NCI-H524 treated with DMSO at 0.1 percent for 48 hours (cell line): ENCODE measurements around the gene ERP44.
"Not testable (repeated sequence)": the region's sequence is repeated elsewhere in the genome, so short reads cannot be mapped to it uniquely, and the experiment has no call there.

Source experiments
- DNase-seq: peaks from one replicate; lab custom pipeline; 2025; lab: John Stamatoyannopoulos, UW

Gene ERP44

DNA sequence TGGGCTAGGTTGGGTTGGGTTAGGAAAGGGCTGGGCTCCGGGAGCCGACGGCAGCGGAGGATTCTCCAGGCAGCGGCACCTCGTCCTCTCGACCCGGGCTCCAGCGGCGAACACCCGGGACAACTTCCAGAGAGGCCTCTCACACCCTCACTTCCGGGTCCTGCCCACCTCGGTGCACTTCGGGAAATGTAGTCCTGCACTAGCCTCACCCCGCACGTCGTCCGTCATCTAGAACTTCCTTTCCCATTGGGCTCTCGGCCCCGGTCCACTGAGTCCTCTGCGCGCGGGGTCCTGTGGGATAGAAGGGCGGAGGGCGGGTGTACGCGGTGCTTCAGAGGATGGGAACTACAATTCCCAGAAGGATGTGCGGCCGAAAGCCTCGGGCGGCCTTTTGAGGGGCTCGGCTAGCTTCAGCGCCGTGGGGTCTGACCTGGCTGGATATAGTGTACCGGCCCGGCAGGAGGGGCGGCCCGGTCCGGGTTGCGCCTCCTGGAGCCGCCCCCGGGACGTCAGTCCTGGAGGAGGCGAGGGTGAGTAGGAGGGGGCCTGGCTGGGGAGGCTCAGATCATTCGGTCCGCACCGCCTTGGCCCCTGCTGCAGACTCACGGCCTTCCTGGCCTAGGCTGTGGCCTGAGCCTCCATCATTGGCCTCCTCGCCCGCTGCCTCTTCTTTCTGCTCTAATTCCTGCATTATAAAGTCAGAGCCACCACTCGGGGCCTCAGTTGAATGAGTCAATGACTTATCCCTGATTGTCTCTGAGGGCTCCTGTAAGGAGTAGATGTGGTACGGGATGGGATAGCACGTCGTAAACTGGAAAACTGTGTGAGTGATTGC lies at the start of gene ERP44, which contains the start of gene INVS:
TSS of gene ERP44 (minus strand) at position 114 of the 835 bp plus-strand sequence. CDS start 160 bp downstream, outside the sequence.
TSS of gene INVS (plus strand) at position 357 of the 835 bp plus-strand sequence. CDS start 5,279 bp downstream, outside the sequence.
- peak; percentile 99 for DNase-seq

DNA sequence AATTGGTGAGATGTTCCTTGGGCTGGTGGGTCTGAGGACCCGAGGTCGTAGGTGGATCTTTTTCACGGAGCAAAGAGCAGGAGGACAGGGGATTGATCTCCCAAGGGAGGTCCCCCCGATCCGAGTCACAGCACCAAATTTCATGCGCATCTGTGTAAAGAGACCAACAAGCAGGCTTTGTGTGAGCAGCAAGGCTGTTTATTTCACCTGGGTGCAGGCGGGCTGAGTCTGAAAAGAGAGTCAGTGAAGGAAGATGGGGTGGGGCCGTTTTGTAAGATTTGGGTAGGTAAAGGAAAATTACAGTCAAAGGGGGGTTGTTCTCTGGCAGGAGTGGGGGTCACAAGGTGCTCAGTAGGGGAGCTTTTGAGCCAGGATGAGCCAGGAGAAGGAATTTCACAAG lies 47.2 kb upstream of the ERP44 start:
- DNase-seq = not testable (repeated sequence)

DNA sequence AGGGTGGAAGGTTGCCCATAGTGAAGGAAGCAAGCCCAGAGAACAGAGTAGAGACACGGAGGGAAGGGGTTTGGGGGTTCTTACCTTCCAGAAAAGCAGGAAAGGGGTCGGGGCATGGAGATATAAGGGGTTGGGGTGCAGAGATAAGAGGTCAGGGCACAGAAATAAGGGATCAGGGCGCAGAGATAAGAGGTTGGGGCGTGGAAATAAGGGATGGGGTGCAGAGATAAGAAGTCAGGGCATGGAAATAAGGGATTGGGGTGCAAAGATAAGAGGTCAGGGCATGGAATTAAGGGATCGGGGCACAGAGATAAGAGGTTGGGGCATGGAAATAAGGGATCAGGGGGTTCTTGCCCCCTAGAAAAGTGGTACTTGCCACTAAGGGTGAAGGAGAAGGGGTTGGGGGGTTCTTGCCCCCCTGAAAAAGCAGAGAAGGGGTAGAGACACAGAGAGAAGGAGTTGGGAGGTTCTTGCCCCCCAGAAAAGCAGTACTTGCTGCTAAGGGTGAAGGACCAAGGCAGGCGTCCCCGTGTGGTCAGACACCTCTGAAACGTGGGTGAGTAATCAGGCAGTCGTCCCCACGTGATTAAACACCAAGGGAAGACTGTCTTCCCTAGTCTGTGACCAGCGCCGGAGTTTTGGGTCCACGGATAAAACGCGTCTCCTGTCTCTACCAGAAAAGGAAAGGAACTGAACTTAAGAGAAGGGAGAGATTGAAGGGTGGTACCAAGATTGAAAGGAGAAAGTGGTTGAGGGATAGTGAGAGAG lies 46.6 kb upstream of the ERP44 start:
- not testable (repeated sequence) for DNase-seq

DNA sequence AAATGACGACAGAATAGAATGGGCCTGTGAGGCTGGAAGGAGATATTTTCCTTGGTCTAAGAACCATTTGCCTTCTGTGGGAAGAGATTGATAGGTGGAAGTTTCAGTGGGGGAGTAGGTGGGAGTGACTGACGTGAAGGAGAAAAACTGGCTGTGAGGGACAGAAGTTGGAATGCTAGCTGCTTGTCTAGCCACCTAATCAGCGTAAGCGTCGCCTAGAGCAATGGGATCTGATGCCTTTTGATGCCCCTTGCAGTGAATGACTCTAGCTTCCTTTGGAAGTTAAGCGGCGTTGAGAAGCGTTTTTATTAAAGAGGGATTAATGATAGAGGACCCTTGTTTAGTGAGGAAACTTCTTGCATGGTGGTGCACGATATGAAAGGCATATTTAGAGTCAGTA lies 43.1 kb upstream of the ERP44 start:
- DNase-seq = not testable (repeated sequence)

DNA sequence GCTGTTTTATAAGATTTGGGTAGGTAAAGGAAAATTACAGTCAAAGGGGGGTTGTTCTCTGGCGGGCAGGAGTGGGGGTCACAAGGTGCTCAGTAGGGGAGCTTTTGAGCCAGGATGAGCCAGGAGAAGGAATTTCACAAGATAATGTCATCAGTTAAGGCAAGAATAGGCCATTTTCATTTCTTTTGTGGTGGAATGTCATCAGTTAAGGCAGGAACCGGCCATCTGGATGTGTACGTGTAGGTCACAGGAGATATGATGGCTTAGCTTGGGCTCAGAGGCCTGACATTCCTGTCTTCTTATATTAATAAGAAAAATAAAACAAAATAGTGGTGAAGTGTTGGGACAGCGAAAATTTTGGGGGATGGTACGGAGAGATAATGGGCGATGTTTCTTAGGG lies 41.5 kb upstream of the ERP44 start:
- DNase-seq = not testable (repeated sequence)

DNA sequence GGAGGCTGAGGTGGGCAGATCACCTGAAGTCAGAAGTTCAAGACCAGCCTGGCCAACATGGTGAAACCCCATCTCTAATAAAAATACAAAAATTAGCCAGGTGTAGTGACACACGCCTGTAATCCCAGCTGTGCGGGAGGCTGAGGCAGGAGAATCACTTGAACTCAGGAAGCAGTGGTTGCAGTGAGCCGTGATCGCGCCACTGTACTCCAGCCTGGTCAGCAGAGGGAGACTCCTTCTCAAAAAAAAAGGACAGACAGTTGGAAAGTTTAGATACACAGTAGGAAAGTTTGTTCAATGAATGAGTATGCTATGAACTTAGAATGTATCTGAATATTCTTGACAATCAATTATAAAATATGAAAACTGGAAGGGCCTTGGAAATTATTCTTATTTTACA lies 38.0 kb upstream of the ERP44 start:
- not testable (repeated sequence) for DNase-seq

DNA sequence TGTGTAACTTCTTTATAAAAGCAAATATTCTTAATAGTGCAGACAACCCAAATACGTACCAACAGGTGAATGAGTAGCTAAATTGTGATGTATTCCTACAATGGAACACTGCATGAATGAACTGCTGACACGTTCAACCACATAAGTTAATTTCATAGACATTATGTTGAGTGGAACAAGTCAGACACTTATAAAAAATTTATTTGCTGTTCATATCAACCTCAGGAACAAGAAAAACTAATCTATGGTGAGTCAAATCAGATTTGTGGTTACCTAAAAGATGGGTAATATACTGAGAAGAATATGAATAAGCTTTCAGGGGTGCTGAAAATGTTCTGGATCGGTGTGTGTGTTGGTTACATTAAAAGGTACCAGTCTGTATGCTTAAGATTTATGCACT lies 35.9 kb upstream of the ERP44 start:
- DNase-seq = no peak

DNA sequence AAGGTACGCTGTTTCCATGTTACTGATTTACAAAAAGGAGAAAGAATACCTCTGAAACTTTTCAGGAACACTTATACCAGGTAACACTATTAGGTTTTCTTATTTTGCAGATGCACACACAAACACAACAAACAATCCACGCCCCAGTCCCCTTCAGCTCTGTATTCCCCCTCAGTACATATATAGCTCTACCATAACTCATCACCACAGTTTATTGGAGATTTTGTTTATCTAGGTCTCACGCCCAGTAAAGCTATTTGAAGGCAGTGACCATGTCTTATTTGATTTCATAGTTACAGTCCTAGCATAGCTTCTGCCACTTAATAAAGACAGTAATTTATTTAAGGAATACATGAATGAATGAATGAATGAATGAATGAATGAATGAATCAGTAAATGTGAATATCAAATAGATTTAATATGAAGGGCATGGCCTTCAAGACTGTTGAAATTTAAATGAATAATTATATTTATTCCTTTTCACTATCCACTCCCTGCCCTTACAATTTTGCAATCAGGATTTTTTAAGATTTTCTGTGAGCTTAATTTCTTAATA lies 33.2 kb upstream of the ERP44 start:
- DNase-seq = no peak

DNA sequence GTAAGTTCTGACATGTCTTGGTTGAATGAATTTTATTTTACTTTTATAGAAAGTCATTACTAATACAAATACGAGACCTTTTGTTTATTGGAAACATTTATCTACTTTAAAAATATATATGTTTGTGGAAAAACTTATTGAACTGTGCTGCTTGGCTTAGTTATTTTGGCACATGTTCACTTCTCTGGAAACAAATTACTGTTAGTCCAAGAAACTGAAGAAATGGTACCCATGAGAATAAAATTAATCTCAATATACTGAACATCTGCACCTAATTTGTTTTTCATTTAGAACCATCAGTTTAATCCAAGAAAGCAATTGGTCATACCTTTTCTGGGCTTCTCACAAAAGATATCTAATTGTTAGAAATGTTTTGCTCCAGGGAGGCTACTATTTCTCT lies 32.4 kb upstream of the ERP44 start:
- DNase-seq = no peak

DNA sequence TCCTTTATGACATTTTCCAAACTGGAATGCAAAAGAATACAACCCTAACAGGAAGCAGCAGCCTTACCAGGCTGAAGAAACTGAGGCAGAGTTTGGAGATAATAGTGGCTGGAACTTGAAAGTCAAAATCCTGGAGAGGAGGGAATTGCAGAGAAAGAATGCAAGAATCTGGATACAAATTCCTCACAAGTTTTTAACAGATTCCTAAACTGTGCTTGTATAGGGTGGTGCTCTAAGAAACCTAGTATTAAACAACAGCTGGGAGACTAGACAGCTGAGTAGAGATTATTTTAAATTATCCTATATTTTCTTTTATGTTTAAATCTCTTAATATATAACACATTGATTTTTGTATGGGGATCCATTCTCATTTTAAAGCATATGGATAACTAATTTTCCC lies 31.0 kb upstream of the ERP44 start:
- DNase-seq = no peak

DNA sequence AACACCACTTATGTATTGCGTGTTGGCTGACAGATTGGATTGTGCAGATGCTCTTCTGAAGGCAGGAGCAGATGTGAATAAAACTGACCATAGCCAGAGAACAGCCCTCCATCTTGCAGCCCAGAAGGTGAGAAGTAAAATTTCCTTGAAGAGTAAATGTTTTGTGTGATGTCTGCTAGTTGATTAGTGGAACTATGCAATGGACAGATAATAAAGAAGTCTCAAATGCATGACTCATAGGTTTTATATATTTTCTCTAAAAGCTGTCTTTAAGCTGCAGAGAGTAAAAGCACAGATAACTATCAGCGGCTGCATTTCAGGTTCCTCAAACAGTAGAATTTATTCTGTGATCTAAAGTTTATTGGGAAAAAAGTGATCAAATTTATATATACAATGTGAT lies 27.6 kb upstream of the ERP44 start:
- no peak for DNase-seq

DNA sequence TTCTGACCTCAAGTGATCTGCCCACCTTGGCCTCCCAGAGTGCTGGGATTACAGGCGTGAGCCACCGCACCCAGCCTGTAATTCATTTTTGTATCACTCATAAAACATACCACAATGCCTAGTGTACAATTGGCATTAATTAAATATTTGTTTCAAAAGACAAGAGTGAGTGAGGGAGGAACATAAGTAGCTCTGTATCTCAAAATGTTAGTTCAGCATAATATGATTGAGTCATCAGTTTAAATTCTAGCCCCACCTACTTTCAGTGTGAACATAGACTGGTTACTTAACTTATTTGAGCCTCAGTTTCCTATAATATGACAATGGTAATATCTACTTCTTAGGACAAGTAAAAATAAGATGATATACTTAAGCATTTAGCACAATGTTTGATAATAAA lies 27.1 kb upstream of the ERP44 start:
- DNase-seq = no peak

DNA sequence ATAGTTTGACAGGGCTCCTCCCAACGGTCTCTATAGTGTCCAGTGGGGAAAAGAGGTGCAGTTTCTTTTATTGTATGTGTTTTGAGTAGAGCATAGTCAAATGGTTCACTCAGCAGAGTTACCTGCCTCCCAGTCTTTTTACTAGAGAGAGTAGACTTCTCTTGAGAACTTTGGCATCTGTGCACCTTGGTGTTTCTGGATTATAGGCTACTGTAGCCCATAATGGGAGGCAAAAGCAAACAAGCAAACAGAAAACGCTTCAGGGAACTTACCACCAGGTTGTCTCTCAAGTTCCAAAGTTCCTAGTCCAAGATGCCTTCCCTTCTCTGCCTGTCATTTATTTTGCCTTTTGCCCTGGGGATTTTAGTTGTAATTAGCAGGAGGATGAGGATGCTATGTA lies 26.4 kb upstream of the ERP44 start:
- DNase-seq = no peak

DNA sequence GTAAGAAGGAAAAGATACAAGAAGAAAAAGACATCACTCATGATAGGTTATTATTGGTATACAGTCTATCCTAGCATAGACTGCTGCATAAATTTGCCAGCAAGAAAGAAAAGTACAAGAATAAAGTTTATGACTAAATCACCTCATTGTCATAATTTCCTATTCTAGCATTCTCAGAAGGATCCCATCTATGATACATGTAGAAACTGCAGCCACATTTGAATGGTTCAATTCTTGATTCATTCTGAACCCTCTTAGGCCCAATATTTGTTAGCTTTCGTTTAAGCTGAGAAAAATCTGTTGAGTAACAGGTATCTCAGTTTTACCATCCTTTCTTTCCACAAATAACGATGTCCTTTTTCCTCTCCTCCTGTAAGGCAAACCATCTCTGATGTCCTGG lies 21.5 kb upstream of the ERP44 start:
- DNase-seq = no peak

DNA sequence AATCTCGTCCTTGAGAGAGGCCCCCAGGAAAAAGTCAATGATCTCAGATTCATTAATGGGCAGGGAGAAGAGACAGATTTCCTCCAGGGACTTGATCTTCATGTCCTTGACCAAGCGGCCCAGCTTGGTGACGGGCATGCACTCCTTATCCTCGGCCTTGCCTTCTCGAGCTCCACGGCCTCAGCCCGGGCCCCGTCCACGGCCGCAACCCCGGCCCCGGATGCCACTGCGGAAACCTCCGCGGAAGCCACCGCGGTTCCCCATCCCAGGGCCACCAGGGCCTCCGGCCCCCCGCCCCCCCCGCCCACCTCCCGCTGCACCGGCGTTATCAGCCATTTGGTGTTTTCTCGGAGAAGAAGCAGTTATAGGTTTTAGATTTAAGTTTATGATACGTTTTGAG lies 18.5 kb upstream of the ERP44 start:
- DNase-seq = no peak

DNA sequence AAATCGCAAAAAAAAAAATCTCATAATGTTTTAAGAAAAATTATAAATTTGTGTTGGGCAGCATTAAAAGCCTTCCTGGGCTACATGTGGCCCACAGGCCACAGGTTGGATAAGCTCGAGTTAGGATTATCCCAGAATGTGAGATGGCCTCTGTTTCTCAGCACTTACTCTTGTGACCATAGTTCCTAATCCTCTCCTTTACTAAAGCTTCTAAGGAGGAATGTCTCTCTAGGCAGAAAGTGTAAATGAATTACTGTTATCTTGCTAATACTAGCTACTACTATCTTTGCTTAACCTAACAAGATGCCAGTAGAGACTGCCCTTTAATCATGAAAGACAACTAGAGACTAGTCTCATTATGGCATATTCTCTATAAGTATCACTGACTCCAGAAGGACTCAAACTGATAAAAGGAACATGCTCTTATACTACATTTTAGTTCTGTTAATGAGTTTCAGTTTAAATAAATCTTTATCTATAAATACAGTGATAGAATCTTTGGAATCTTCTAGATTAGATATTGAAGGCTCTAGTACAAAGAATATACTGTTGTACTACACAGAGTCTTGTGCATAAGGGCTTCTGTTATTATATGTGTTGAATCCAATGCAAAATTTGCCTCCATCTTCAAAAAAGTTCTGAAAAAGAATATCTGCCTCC lies 14.0 kb upstream of the ERP44 start:
- DNase-seq = no peak

DNA sequence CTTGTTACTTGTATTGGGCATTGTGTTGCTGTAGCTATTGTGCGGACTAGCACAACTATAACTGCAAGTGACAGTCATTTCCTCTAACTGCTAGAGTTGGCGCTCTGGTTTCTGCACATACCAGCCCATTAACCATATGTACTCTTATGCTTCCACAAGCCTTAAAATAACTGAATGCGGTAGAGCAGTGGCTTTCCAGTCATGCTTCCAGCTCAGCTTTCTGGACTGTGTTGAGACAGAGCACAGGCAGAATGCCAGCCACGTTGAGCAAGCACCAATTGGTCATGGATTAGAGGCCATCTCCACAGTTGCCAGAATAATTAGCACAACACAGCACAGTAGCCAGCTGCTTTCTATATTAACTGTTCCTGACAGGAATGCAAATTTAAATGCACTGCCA lies 12.4 kb upstream of the ERP44 start:
- DNase-seq = no peak

DNA sequence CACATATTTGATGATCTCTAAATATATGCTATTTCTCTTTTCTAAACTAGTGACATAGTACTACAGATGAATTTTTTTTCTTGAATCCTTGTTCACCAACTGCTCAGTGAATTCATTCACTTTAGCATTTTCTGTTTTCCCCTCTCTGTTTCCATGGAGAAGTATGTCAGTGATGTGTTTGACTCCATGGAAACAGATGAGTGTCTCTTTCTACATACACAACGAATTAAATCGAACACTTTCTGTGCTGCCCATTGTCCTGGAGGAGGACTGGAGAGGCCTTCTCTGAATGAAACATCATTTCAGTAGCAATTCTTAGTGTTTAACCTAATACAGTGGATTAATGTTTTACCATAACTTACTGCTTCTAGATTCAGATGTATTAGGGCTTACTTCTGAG lies 9.8 kb upstream of the ERP44 start:
- no peak for DNase-seq

DNA sequence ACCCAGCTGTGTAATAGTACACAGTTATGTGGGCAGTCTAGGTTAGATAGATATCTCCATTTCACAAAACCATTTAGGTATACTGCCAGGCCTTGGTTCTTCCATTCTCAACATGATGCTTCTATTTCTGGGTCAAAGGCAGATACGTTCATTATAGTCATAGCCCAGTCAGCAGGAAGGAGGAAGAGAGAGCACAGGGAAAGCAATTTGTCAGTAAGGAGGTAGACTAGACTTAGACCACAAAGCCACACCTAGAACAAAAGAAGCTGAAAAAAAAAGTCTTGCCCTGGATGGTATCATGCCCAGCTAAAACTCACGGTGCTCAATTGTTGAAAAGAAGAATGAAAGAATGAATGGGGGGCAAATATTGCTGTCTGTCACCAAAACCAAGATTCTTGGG lies 7.8 kb upstream of the ERP44 start:
- DNase-seq = no peak

DNA sequence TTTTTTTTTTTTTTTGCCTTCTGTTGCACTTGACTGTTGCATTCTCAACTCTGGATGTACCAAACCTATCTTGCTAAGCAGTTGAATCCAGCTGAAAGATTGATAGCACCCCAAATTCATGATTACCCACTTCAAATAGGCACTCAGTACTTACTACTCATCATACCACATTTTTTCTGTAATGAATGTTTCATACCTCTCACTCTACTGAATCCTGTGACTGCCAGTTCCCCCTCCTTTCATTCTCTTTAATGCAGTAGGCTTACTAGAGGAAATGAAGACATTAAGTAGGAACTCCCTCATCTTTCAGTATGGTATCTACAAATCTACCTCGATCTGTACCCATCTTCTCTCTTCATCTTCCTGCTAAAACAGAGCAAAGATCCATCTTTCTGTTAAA lies 7.1 kb upstream of the ERP44 start:
- DNase-seq = no peak

DNA sequence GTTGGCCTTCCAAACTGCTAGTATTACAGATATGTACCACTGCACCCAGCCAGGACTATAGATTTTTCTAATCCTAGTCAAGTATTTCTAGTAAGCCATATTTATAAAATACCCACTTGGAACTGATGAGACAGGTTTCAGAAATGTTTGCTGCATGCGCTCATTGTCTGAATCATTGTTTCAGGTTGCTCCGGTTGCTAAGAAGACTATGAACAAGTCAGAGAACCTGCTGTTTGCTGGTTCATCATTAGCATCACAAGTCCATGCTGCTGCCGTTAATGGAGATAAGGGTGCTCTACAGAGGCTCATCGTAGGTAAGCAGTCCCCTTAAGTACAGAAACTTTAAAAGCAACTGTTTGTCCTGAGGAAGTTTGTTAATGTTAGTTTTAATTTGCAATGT lies 5.5 kb upstream of the ERP44 start:
- DNase-seq = no peak

DNA sequence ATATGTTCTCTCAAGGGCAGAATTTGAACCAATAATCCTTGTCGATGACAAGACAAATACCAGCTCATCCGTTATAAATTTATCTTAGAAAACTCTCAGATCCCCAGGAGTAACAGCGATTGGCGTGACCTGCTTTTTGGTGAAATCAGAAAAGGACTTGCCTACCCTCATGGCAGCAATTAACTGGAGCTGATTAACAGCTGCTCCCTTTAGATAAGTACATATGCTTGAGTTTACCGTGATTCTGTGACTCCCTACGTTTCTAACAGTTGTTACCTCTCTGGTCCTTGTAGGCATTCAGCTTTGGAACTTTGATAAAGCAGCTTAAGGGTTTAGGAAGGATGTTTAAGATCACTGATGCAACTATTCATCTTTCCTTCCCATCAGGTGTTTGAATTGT lies 2.8 kb upstream of the ERP44 start:
- no peak for DNase-seq
